GM12878 (cell line): ENCODE results near the gene CCDC12. TPM values are rescaled to one million over a fixed set of nuclear protein-coding genes. Genes with fewer than 3 reads are reported as not detected.
A peak's percentile ranks its signal among the peaks of the same experiment; 100 is the strongest.

ENCODE experiments used
- ASH2L ChIP-seq: fragments of 300-600, 200-600 bp; sonication (generic); IDR thresholded peaks from 2 replicates; pipeline ENCODE4 v1.6.1; 2017; ENCODE audit warnings: low read depth, mild to moderate bottlenecking, borderline replicate concordance
- ATF7 ChIP-seq: fragments of 450-650 bp; IDR thresholded peaks from 2 replicates; pipeline ENCODE4 v1.6.1; 2016; ENCODE audit warnings: low read depth, mild to moderate bottlenecking
- BHLHE40 ChIP-seq, 2 experiments: fragments of 450-650 bp in 1 of 2; IDR thresholded peaks; 2 replicates each; pipeline ENCODE4 v1.6.1; 2011 to 2017; ENCODE audit warnings: low read depth in 2 of 2, borderline replicate concordance in 1 of 2, improper control_type of control experiment in 1 of 2, low read length in 1 of 2, mild to moderate bottlenecking in 1 of 2
- CBX5 ChIP-seq: sonication (generic); IDR thresholded peaks from 2 replicates; pipeline ENCODE4 v1.6.1; 2016; ENCODE audit warnings: low read depth, moderate library complexity, mild to moderate bottlenecking, inconsistent platforms
- FOS ChIP-seq: IDR thresholded peaks from 3 replicates; pipeline ENCODE4 v1.6.1; 2011; ENCODE audit warnings: borderline replicate concordance; ENCODE audit not compliant: insufficient read length; ENCODE audit errors: extremely low read depth
- IKZF2 ChIP-seq, 2 experiments: fragments of 450-650 bp; IDR thresholded peaks; 2 replicates each; pipeline ENCODE4 v1.6.1; 2017; ENCODE audit warnings: mild to moderate bottlenecking in 2 of 2, moderate library complexity in 2 of 2
- MLLT1 ChIP-seq: fragments of 450-650 bp; IDR thresholded peaks from 2 replicates; pipeline ENCODE4 v1.6.1; 2016; ENCODE audit warnings: mild to moderate bottlenecking
- NBN ChIP-seq: fragments of 450-650 bp; IDR thresholded peaks from 2 replicates; pipeline ENCODE4 v1.6.1; 2016
- PML ChIP-seq: IDR thresholded peaks from 2 replicates; pipeline ENCODE4 v1.6.1; 2012; ENCODE audit warnings: low read length, inconsistent platforms
- RAD21 ChIP-seq: IDR thresholded peaks from 2 replicates; pipeline ENCODE4 v1.6.1; 2011; ENCODE audit warnings: mild to moderate bottlenecking, low read depth, low read length, moderate library complexity; ENCODE audit not compliant: insufficient read depth
- RAD51 ChIP-seq: fragments of 450-650 bp; IDR thresholded peaks from 2 replicates; pipeline ENCODE4 v1.6.1; 2016; ENCODE audit warnings: moderate library complexity, mild to moderate bottlenecking, inconsistent platforms
- SIX5 ChIP-seq: IDR thresholded peaks from 2 replicates; pipeline ENCODE4 v1.6.1; 2011; ENCODE audit warnings: mild to moderate bottlenecking, low read depth, low read length, moderate library complexity; ENCODE audit not compliant: severe bottlenecking
- SKIL ChIP-seq: fragments of 450-650 bp; IDR thresholded peaks from 2 replicates; pipeline ENCODE4 v1.6.1; 2017; ENCODE audit warnings: mild to moderate bottlenecking, low read depth, inconsistent platforms; ENCODE audit not compliant: poor library complexity, severe bottlenecking
- TCF7 ChIP-seq: IDR thresholded peaks from 2 replicates; pipeline ENCODE4 v1.6.1; 2014; ENCODE audit warnings: antibody characterized with exemption, borderline replicate concordance
- ZBTB40 ChIP-seq: fragments of 450-650 bp; IDR thresholded peaks from 2 replicates; pipeline ENCODE4 v1.6.1; 2016; ENCODE audit warnings: mild to moderate bottlenecking, moderate library complexity, borderline replicate concordance
- ZNF217 ChIP-seq: fragments of 450-650 bp; IDR thresholded peaks from 2 replicates; pipeline ENCODE4 v1.6.1; 2017; ENCODE audit warnings: antibody characterized with exemption, mild to moderate bottlenecking
- polyA plus RNA-seq, 11 experiments: library from polyadenylated mRNA; depleted of rRNA in 4 of 11; unstranded in 6 of 11; stranded (reverse) in 5 of 11; fragments of >200 nt; fragmentation: Nextera tagmentation in 4 of 11; fragmentation: Illumina TruSeq in 1 of 11; extraction: Ambion mirVana in 4 of 11; extraction: Trizol in 1 of 11; gene quantifications; 1 replicate in 1 of 11; 2 replicates in 10 of 11; pipeline versions ENCODE4 v1.2.1 to v1.2.3, GENCODE V29; 2011 to 2016; ENCODE audit warnings: inconsistent platforms in 2 of 11, missing spikeins in 2 of 11, low read depth in 1 of 11
- total RNA-seq, 4 experiments: library from RNA; depleted of rRNA in 3 of 4; stranded (reverse); fragments of >200 nt in 3 of 4; fragmentation: Illumina TruSeq in 1 of 4; extraction: Trizol in 1 of 4; gene quantifications; 2 replicates each; pipeline versions ENCODE4 v1.2.1 to v1.2.3, GENCODE V29; 2013 to 2021
- TF ChIP-seq, protein P1 (sequence below): fragments of 450-650 bp; IDR thresholded peaks from 2 replicates; pipeline ENCODE4 v1.6.1; 2017; ENCODE audit warnings: low read depth, mild to moderate bottlenecking, moderate library complexity
- TF ChIP-seq, protein P2 (sequence below): fragments of 150-350 bp; IDR thresholded peaks from 2 replicates; pipeline ENCODE4 v1.6.1; 2016; ENCODE audit warnings: low read depth, low read length

CCDC12 gene
- total and polyA plus RNA-seq, 10 of the 15 experiments (the other 5 are each of a cell fraction or from before 2014, with no cell fraction given), result 9.2 to 91.4 (median 61.3) TPM

DNA sequence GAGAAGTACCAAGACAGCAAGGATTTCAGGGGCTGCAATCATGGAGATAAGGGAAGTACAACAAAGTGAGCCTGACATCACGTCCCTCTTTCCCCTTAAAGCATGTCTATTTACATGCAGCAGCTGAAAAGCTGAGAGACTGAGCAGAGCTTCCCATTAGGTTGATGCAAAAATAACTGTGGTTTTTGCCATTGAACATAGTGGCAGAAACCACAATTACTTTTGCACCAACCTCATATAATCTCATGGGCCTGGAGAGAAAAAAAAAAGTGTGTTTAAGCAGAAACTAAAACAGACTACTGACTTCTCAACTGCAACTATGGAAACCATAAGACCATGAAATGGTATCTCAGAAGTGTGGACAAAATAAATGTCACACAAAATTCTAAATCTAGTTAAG, 48.3 kb downstream of the CCDC12 start (continued):
- no peak for TF ChIP-seq SIX5
- peak; percentile 52; the same call in 1 of the 2 replicates for TF ChIP-seq RAD51
- TF ChIP-seq IKZF2 (IDR thresholded peaks at IDR 0.05), result peak; percentile 92 to 93
- TF ChIP-seq TCF7, result no peak
- TF ChIP-seq, protein P1, sequence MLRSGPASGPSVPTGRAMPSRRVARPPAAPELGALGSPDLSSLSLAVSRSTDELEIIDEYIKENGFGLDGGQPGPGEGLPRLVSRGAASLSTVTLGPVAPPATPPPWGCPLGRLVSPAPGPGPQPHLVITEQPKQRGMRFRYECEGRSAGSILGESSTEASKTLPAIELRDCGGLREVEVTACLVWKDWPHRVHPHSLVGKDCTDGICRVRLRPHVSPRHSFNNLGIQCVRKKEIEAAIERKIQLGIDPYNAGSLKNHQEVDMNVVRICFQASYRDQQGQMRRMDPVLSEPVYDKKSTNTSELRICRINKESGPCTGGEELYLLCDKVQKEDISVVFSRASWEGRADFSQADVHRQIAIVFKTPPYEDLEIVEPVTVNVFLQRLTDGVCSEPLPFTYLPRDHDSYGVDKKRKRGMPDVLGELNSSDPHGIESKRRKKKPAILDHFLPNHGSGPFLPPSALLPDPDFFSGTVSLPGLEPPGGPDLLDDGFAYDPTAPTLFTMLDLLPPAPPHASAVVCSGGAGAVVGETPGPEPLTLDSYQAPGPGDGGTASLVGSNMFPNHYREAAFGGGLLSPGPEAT, result peak; percentile 85
- no peak for TF ChIP-seq ZBTB40
- TF ChIP-seq SKIL, result peak; percentile 83
- TF ChIP-seq MLLT1, result peak; percentile 88
- TF ChIP-seq ATF7, result peak; percentile 73
- TF ChIP-seq PML, result peak; percentile 45; the same call in 1 of the 2 replicates
- no peak for TF ChIP-seq FOS
- TF ChIP-seq BHLHE40 (IDR thresholded peaks at IDR 0.05; ENCODE audit: borderline replicate concordance in 1 of 2, low read depth in 2 of 2, low read length in 1 of 2), result peak; percentile 44; a peak in 1 of 4 replicates
- TF ChIP-seq CBX5, result peak; percentile 99
- TF ChIP-seq NBN, result peak; percentile 90
- TF ChIP-seq ASH2L, result no peak
- no peak for TF ChIP-seq RAD21
- TF ChIP-seq ZNF217, result peak; percentile 91
- TF ChIP-seq, protein P2, sequence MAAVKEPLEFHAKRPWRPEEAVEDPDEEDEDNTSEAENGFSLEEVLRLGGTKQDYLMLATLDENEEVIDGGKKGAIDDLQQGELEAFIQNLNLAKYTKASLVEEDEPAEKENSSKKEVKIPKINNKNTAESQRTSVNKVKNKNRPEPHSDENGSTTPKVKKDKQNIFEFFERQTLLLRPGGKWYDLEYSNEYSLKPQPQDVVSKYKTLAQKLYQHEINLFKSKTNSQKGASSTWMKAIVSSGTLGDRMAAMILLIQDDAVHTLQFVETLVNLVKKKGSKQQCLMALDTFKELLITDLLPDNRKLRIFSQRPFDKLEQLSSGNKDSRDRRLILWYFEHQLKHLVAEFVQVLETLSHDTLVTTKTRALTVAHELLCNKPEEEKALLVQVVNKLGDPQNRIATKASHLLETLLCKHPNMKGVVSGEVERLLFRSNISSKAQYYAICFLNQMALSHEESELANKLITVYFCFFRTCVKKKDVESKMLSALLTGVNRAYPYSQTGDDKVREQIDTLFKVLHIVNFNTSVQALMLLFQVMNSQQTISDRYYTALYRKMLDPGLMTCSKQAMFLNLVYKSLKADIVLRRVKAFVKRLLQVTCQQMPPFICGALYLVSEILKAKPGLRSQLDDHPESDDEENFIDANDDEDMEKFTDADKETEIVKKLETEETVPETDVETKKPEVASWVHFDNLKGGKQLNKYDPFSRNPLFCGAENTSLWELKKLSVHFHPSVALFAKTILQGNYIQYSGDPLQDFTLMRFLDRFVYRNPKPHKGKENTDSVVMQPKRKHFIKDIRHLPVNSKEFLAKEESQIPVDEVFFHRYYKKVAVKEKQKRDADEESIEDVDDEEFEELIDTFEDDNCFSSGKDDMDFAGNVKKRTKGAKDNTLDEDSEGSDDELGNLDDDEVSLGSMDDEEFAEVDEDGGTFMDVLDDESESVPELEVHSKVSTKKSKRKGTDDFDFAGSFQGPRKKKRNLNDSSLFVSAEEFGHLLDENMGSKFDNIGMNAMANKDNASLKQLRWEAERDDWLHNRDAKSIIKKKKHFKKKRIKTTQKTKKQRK, result no peak
